HG03354 (cell line): Measurements from ENCODE around the gene CBFA2T3.
"Not testable (repeated sequence)": the region's sequence is repeated elsewhere in the genome, so short reads cannot be mapped to it uniquely, and the experiment has no call there.

ENCODE experiments used
- ATAC-seq: cut with Tn5 transposase; IDR thresholded peaks from one replicate; pipeline ENCODE4 v1.9.1; 2021; ENCODE audit warnings: mild to moderate bottlenecking; ENCODE audit not compliant: unreplicated experiment, poor library complexity, severe bottlenecking

CBFA2T3 gene

GRCh38 chr16:88928405-88929090 is 48.5 kb downstream of the CBFA2T3 start:
- no peak for ATAC-seq

GRCh38 chr16:88927661-88928060 is 49.3 kb downstream of the CBFA2T3 start:
- no peak for ATAC-seq

DNA sequence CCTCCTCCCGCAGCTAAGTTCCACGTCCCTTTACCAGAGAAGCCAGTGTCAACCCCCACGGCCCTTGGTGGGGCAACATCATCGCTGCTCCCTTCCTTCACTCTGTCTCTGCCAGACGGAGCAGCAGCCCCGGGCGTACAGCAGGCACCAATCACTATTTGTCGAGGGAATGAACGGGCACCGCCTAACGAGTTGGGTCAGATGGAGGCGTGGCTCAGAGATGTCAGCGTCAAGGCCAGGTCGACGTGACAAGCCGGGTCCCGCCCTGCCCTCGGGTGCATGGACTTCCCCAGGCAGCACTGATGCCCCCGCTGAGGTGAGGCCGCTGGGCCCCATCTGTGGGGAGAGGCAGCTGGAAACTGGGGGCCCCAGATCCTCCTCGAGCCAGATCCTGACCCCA is 50.0 kb downstream of the CBFA2T3 start:
- ATAC-seq, result no peak

DNA sequence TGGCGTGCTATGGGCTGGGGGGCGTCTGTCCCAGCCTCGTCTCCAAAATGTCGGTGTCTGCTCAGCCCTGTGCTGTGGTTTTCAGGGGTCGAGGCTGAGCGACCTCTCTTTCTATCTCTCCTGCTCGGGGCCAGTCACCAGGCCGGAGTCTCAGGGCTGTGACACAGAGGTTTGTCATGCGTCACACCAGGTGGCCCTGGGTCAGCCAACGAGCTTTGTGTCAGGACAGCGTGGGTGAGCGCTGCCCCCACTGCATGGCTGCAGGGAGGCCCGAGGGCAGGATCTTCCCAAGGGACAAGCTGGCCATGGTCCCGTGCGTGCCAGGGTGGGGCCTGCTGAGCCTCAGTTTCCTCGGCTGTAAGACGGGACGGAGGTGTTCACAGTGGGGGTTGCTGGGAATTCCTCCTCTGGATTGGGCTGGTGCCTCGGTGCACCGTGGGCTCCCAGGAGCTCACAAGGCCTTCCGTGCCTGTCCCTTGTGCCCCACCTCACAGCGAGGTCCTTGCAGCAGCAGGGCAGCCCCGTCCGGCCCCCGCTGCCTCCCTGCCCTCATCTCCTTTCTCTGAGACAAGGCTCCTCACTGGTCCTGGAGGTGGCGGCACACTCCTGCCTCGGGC is 50.5 kb downstream of the CBFA2T3 start:
- no peak for ATAC-seq

DNA sequence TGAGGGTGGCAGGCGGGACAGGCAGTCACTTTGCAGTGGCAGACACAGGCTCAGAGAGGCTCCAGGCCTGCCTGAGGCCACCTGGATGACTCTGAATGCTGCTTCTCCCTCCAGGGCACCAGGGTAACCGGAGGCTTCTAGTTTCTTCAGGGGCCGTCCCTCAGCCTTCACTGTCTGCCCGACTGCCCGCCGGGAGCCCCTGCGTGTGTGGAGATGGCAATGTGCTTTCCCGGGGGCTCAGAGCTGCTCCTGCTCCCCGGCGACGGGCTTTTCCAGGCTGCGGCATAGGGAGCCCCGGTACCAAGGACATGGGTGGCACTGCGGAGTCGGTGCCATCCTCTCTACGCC is 51.5 kb downstream of the CBFA2T3 start:
- no peak for ATAC-seq

GRCh38 chr16:88924834-88925539 is 52.0 kb downstream of the CBFA2T3 start:
- ATAC-seq, result no peak

DNA sequence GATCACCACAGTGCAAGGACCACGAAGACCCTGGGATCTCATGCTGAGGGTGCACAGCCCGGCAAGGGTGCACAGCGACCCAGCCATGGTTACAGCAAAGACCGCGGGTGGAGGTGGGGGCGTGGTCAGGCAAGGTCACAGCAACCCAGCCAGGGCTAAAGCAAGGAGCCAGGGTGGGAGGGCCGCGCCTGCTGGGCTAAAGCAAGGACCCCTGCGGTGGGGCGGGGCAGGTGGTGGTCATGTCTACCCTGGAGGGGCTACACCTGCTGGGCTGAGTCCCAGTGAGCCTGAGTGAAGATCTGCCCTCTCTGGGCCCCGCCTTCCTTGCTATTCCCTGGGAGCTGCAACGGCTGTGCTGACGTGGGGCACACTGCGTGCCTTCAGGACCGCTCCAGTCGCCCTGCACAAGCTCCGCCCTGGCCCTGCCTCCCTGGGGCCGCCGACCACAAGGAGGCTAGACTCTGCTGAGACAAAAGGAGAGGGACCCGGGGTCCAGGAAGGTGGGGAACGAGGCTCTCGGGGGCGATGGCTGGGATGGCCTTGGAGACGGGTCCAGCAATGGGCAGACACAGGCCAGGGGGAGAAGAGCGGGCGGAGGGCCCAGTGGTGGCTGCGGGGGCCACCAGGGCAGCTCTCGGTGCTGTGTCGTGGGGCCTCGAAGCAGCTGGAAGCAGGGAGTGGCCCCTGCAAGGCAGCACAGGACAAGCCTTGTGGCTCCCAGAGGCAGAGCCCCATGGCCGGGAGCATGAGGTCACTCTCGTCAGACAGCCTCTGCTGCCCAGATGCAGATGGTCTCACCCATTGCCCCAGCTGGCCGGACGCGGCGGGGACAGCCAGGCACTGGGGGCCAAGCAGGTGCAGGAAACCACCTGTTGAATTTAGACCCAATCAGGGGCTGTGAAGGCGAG is 52.8 kb downstream of the CBFA2T3 start:
- no peak for ATAC-seq

DNA sequence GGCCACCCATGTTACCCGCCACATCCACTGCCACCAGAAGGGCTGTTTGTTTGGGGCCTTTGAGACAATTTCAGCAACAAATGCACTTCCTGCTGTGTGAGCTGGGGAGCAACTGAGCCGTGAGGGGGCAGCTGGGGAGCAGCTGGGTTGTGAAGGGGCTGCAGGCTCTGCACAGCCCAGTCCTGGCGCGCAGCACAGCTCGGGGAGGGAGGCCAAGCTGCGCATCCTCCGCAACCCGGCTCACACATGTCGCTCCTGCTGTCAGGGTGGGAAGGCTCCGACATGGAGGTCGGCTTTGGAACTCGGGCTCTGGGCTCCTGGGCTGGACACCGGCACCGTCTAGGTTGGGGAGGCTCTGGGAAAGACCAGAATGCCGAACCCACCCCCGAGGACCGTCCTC is 53.6 kb downstream of the CBFA2T3 start:
- no peak for ATAC-seq

GRCh38 chr16:88922826-88923410 is 54.1 kb downstream of the CBFA2T3 start:
- no peak for ATAC-seq

GRCh38 chr16:88922114-88922825 is 54.7 kb downstream of the CBFA2T3 start:
- no peak for ATAC-seq

DNA sequence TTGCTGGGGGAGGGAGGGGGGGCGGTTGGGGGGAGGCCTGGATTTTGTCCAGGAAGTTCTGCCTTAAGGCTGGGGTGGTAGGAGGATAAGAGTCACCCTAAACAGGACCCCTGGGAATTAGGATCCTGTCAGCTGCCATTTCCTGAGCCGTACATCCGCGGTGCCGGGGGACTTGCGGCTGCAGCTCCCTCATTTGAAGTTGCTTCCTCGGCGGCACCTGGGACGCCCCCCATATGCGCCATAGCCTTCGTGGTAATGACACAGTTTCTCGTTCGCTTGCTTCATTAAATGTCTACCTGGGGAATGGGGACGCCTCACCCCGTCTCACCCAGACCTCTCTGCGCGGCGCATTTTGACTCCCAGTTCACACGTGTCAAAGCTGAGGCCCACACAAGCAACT is 55.4 kb downstream of the CBFA2T3 start:
- no peak for ATAC-seq

- ATAC-seq, result no peak
Measured at GRCh38 chr16:88920618-88921590, 56.1 kb downstream of the CBFA2T3 start.

DNA sequence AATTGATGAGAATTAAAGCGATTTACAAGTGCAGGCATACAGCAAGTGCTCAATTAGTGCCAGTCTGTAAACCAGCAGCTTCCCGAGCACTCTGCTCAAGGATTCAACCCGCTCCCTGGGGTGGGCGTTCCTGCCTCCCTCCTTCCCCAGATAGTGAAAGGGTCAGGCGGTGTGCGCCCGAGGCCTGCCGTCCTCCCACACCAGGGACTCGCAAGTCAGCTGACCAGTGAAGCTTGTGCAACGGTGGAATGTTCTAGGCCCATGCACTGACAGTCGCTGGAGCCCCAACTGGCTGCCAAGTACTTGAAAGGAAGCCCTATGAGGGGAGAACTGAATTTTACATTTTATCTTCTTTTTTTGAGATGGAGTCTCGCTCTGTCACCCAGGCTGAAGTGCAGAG is 57.1 kb downstream of the CBFA2T3 start:
- ATAC-seq, result no peak

DNA sequence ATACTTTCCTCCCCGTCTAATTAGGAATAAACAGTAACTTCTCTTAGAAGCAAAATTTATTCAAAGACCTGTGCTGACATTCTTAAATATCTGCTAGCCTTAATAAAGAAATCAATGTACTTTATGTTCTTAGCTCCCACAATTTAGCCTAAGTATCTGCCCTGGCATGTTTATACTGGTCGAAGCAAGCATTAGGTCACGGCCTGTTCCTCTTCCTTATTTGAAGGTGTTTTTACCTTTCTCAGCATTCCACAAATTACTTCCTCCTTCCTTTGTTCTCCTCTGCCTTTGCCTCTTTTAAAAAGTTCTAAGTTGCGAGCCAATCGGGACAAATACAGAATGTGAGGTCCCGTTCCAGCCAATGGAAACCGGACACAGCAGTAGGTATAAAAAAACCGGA is 58.1 kb downstream of the CBFA2T3 start:
- not testable (repeated sequence) for ATAC-seq

GRCh38 chr16:88917915-88918627 is 58.9 kb downstream of the CBFA2T3 start:
- ATAC-seq, result no peak

GRCh38 chr16:88917146-88917914 is 59.7 kb downstream of the CBFA2T3 start:
- no peak for ATAC-seq
